ENCODE data around the gene IRAK2. TPM values are rescaled to one million over a fixed set of nuclear protein-coding genes. Genes with fewer than 3 reads are reported as not detected.

The IRAK2 gene
- total RNA-seq, 5 donors from 2014 or later (not counting 1 experiment from before 2014, with no cell fraction given) = 2.9 to 5.0 (median 3.7) TPM

GRCh38 chr3:10240799-10241198 lies 76.1 kb downstream of the IRAK2 start:
- Mint-ChIP-seq H3K9me3 (peaks cover 0 to 7% (median 2%) of the 10 kb centered on the region in 3 donors), H3K4me1 (peaks cover 48 to 60% (median 59%) of the 10 kb centered on the region in 3 donors), H3K4me3 (no peak overlapping the region), H3K36me3 (peaks cover 30% of the 10 kb centered on the region), H3K27ac (peak overlapping the region; percentile 58 to 59), H3K27me3 (no peaks in the 10 kb centered on the region)
- Histone ChIP-seq H3K4me3 (ENCODE audit: control insufficient read depth in 1 of 2, extremely low read depth in 1 of 2, low read length in 1 of 2) (no peak overlapping the region), H3K9me3 (no peaks in the 10 kb centered on the region), H3K4me1 (ENCODE audit: control insufficient read depth in 1 of 2, extremely low read depth in 1 of 2, insufficient read depth in 2 of 2, low read length in 2 of 2) (peaks cover 40 to 56% of the 10 kb centered on the region in 2 experiments), H3K27ac (ENCODE audit: low read length) (peak overlapping the region; percentile 19), H3K27me3 (replicated peaks in 1 of 2; ENCODE audit: control insufficient read depth in 2 of 2, extremely low read depth in 1 of 2, insufficient read depth in 2 of 2, low read length in 1 of 2) (no peaks in the 10 kb centered on the region), H3K36me3 (ENCODE audit: control insufficient read depth in 2 of 2, extremely low read depth in 1 of 2, insufficient read depth in 1 of 2, low read length in 1 of 2) (peaks cover 4 to 15% of the 10 kb centered on the region in 2 donors)
- POLR2A ChIA-PET = interaction anchor here in 1 of 2 donors (0.7 kb wide), 1 partner anchor 88 kb away, joined by 9 read pairs; no protein-coding TSS in a partner anchor
- DNase-seq (no peak), ATAC-seq (replicated peaks in 1 of 4) (no peak)
- WGBS (ENCODE audit: insufficient coverage) = 100% methylated on average over 2 of the region's 6 CpGs
- CTCF ChIA-PET = no interaction called here

GRCh38 chr3:10242182-10243065 lies 77.7 kb downstream of the IRAK2 start:
- peak; percentile 91 to 99 (median 98) for ATAC-seq (replicated peaks in 1 of 4)
- peak; percentile 41 to 88 (median 67) for DNase-seq
- WGBS (ENCODE audit: insufficient coverage) = 60% methylated on average over 1 of the region's 7 CpGs
- H3K36me3 Mint-ChIP-seq = peaks cover 25% of the 10 kb centered on the region
- Histone ChIP-seq H3K27ac (ENCODE audit: low read length) (peak overlapping the region; percentile 72), H3K9me3 (no peaks in the 10 kb centered on the region), H3K4me1 (ENCODE audit: control insufficient read depth in 1 of 2, extremely low read depth in 1 of 2, insufficient read depth in 2 of 2, low read length in 2 of 2) (peaks cover 41 to 57% of the 10 kb centered on the region in 2 experiments), H3K4me3 (ENCODE audit: control insufficient read depth in 1 of 2, extremely low read depth in 1 of 2, low read length in 1 of 2) (peak overlapping the region; percentile 7 to 26), H3K27me3 (replicated peaks in 1 of 2; ENCODE audit: control insufficient read depth in 2 of 2, extremely low read depth in 1 of 2, insufficient read depth in 2 of 2, low read length in 1 of 2) (no peaks in the 10 kb centered on the region), H3K36me3 (ENCODE audit: control insufficient read depth in 2 of 2, extremely low read depth in 1 of 2, insufficient read depth in 1 of 2, low read length in 1 of 2) (peaks cover 0 to 9% of the 10 kb centered on the region in 2 donors)
- CTCF ChIA-PET = interaction anchor here (0.6 to 2.3 kb wide), 6 partner anchors 15 to 516 kb away, joined by 3 to 17 read pairs (median 5); no protein-coding TSS in a partner anchor
- H3K4me3 Mint-ChIP-seq = peak overlapping the region; percentile 57 to 77 (median 67)
- H3K27me3 Mint-ChIP-seq = no peaks in the 10 kb centered on the region
- peak overlapping the region; percentile 84 to 90 for H3K27ac Mint-ChIP-seq
- H3K4me1 Mint-ChIP-seq = peaks cover 50 to 55% (median 53%) of the 10 kb centered on the region in 3 donors
- H3K9me3 Mint-ChIP-seq = peaks cover 0 to 10% (median 5%) of the 10 kb centered on the region in 3 donors
- POLR2A ChIA-PET = interaction anchor here (0.5 to 1.4 kb wide), 7 partner anchors 11 to 255 kb away, joined by 3 to 5 read pairs (median 4); no protein-coding TSS in a partner anchor

- Histone ChIP-seq H3K36me3 (ENCODE audit: control insufficient read depth in 2 of 2, extremely low read depth in 1 of 2, insufficient read depth in 1 of 2, low read length in 1 of 2) (peaks cover 0 to 5% of the 10 kb centered on the region in 2 donors), H3K27ac (ENCODE audit: low read length) (no peak overlapping the region), H3K9me3 (no peaks in the 10 kb centered on the region), H3K27me3 (replicated peaks in 1 of 2; ENCODE audit: control insufficient read depth in 2 of 2, extremely low read depth in 1 of 2, insufficient read depth in 2 of 2, low read length in 1 of 2) (no peaks in the 10 kb centered on the region), H3K4me1 (ENCODE audit: control insufficient read depth in 1 of 2, extremely low read depth in 1 of 2, insufficient read depth in 2 of 2, low read length in 2 of 2) (peaks cover 32 to 52% of the 10 kb centered on the region in 2 experiments), H3K4me3 (ENCODE audit: control insufficient read depth in 1 of 2, extremely low read depth in 1 of 2, low read length in 1 of 2) (no peak overlapping the region)
- no CpG with 5 or more reads among the region's 3 CpGs for WGBS (ENCODE audit: insufficient coverage)
- peaks cover 47 to 50% (median 49%) of the 10 kb centered on the region in 3 donors for H3K4me1 Mint-ChIP-seq
- no peak overlapping the region for H3K4me3 Mint-ChIP-seq
- peaks cover 0 to 10% (median 5%) of the 10 kb centered on the region in 3 donors for H3K9me3 Mint-ChIP-seq
- H3K27me3 Mint-ChIP-seq = no peaks in the 10 kb centered on the region
- H3K36me3 Mint-ChIP-seq = peaks cover 16% of the 10 kb centered on the region
- DNase-seq (no peak), ATAC-seq (replicated peaks in 1 of 4) (no peak)
- peak overlapping the region; percentile 12 to 29 for H3K27ac Mint-ChIP-seq
- ChIA-PET POLR2A (interaction anchor here (0.5 kb wide), 2 partner anchors 22 to 49 kb away, joined by 3 to 9 read pairs; no protein-coding TSS in a partner anchor), CTCF (interaction anchor here in 1 of 2 donors (2.3 kb wide), 1 partner anchor 20 kb away, joined by 17 read pairs; no protein-coding TSS in a partner anchor)
Measured at GRCh38 chr3:10244009-10244408, 79.3 kb downstream of the IRAK2 start.

- H3K4me3 ChIP-seq (ENCODE audit: control insufficient read depth in 1 of 2, extremely low read depth in 1 of 2, low read length in 1 of 2) = no peak overlapping the region
- Mint-ChIP-seq H3K9me3 (peaks cover 0 to 10% (median 5%) of the 10 kb centered on the region in 3 donors), H3K27ac (peak overlapping the region in 1 of 2 donors; percentile 43), H3K4me3 (no peak overlapping the region), H3K27me3 (no peaks in the 10 kb centered on the region), H3K36me3 (peaks cover 13% of the 10 kb centered on the region), H3K4me1 (peaks cover 50 to 53% (median 52%) of the 10 kb centered on the region in 3 donors)
- peaks cover 40 to 56% of the 10 kb centered on the region in 2 experiments for H3K4me1 ChIP-seq (ENCODE audit: control insufficient read depth in 1 of 2, extremely low read depth in 1 of 2, insufficient read depth in 2 of 2, low read length in 2 of 2)
- CTCF ChIA-PET = no interaction called here
- ATAC-seq (replicated peaks in 1 of 4) (no peak), DNase-seq (no peak)
- H3K36me3 ChIP-seq (ENCODE audit: control insufficient read depth in 2 of 2, extremely low read depth in 1 of 2, insufficient read depth in 1 of 2, low read length in 1 of 2) = no peaks in the 10 kb centered on the region
- no peaks in the 10 kb centered on the region for H3K9me3 ChIP-seq
- 93% methylated on average over 3 of the region's 6 CpGs for WGBS (ENCODE audit: insufficient coverage)
- no peak overlapping the region for H3K27ac ChIP-seq (ENCODE audit: low read length)
- H3K27me3 ChIP-seq (replicated peaks in 1 of 2; ENCODE audit: control insufficient read depth in 2 of 2, extremely low read depth in 1 of 2, insufficient read depth in 2 of 2, low read length in 1 of 2) = no peaks in the 10 kb centered on the region
- POLR2A ChIA-PET = no interaction called here
Measured at GRCh38 chr3:10245081-10245712, 80.5 kb downstream of the IRAK2 start.

- Mint-ChIP-seq H3K4me3 (peak overlapping the region; percentile 74 to 92 (median 84)), H3K9me3 (peaks cover 0 to 10% (median 5%) of the 10 kb centered on the region in 3 donors), H3K36me3 (peaks cover 25% of the 10 kb centered on the region), H3K27me3 (no peaks in the 10 kb centered on the region), H3K4me1 (peaks cover 52 to 58% (median 55%) of the 10 kb centered on the region in 3 donors), H3K27ac (peak overlapping the region; percentile 91 to 93)
- CTCF ChIA-PET = interaction anchor here in 1 of 2 donors (0.7 to 2.5 kb wide), 4 partner anchors 16 to 316 kb away, joined by 3 to 20 read pairs (median 4); no protein-coding TSS in a partner anchor
- H3K36me3 ChIP-seq (ENCODE audit: control insufficient read depth in 2 of 2, extremely low read depth in 1 of 2, insufficient read depth in 1 of 2, low read length in 1 of 2) = peaks cover 0 to 5% of the 10 kb centered on the region in 2 donors
- ATAC-seq (replicated peaks in 1 of 4) = no peak
- 0% methylated on average over 2 of the region's 14 CpGs for WGBS (ENCODE audit: insufficient coverage)
- peak overlapping the region; percentile 42 to 96 for H3K4me3 ChIP-seq (ENCODE audit: control insufficient read depth in 1 of 2, extremely low read depth in 1 of 2, low read length in 1 of 2)
- H3K4me1 ChIP-seq (ENCODE audit: control insufficient read depth in 1 of 2, extremely low read depth in 1 of 2, insufficient read depth in 2 of 2, low read length in 2 of 2) = peaks cover 30 to 53% of the 10 kb centered on the region in 2 experiments
- no peaks in the 10 kb centered on the region for H3K27me3 ChIP-seq (replicated peaks in 1 of 2; ENCODE audit: control insufficient read depth in 2 of 2, extremely low read depth in 1 of 2, insufficient read depth in 2 of 2, low read length in 1 of 2)
- peak overlapping the region; percentile 73 for H3K27ac ChIP-seq (ENCODE audit: low read length)
- DNase-seq = no peak
- POLR2A ChIA-PET = interaction anchor here (0.6 to 0.8 kb wide), 5 partner anchors 12 to 314 kb away, joined by 3 to 8 read pairs (median 5); partner anchors contain the start of genes CRELD1 (in 1 of the 2) and SEC13 (in 1 of the 2)
- no peaks in the 10 kb centered on the region for H3K9me3 ChIP-seq
Measured at GRCh38 chr3:10247679-10248183, 83.0 kb downstream of the IRAK2 start.
